Measurements from ENCODE around the gene BMP8B. TPM values are rescaled to one million over a fixed set of nuclear protein-coding genes. Genes with fewer than 3 reads are reported as not detected.

Gene BMP8B
- total and polyA plus RNA-seq, 7 donors: 0.06 to 0.25 (median 0.15) TPM

DNA sequence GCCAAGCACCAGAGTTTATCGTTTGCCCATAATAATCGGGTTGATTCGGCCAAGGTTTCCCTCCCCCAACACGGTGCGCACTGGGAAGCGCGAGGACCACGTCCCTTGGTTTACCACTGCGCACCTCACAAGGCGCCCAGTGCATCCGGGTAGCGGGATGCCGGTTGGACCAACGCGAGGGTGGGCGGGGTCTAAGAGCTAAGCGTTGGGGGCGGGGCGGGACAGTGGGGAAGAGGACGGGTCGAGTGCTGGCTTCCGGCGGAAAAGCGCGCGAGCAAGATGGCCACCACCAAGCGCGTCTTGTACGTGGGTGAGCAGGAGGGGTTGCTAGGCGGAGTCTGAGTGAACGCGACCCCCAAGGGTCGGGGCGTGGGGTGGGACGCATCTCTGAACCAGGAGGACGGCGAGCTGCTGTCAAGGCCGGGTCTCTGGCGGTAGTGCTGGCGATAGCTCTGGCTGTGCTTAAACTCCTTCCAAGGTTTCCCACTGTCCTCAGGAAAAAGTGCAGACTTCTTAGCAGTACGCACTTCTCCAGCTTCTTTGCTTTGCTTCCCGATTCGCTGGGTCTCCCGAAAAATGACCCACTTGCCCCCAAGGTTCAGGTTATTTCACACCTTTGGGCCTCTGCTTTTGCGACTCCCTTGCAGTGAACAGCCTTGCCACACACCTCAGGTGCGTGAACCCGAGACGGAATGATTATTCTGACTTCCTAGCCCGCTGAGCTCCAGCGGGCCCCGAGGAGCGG is 49.9 kb downstream of the BMP8B start, which contains the start of gene PPIE:
Gene PPIE (plus strand): TSS at position 261 of the 745 bp plus-strand sequence. CDS start 19 bp downstream, at position 280.
- H3K4me1 ChIP-seq: peaks cover 14% of the 10 kb centered on the region
- peak; percentile 98 to 99 (median 98) for ATAC-seq
- WGBS, 3 donors: 0 to 1% (median 1%) methylated on average over 52 of the region's 52 CpGs
- TF ChIP-seq, protein P1, sequence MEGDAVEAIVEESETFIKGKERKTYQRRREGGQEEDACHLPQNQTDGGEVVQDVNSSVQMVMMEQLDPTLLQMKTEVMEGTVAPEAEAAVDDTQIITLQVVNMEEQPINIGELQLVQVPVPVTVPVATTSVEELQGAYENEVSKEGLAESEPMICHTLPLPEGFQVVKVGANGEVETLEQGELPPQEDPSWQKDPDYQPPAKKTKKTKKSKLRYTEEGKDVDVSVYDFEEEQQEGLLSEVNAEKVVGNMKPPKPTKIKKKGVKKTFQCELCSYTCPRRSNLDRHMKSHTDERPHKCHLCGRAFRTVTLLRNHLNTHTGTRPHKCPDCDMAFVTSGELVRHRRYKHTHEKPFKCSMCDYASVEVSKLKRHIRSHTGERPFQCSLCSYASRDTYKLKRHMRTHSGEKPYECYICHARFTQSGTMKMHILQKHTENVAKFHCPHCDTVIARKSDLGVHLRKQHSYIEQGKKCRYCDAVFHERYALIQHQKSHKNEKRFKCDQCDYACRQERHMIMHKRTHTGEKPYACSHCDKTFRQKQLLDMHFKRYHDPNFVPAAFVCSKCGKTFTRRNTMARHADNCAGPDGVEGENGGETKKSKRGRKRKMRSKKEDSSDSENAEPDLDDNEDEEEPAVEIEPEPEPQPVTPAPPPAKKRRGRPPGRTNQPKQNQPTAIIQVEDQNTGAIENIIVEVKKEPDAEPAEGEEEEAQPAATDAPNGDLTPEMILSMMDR (IDR thresholded peaks at IDR 0.05): no peak
- H3K27me3 ChIP-seq (ENCODE audit: insufficient read depth in 3 of 3, low read length in 2 of 3): no peaks in the 10 kb centered on the region
- H3K27ac ChIP-seq: peak within 1 kb of the TSS; percentile 87
- H3K9me3 ChIP-seq: no peaks in the 10 kb centered on the region
- intact Hi-C loops (cut with DNase I): no loop called here
- peaks cover 6 to 41% of the 10 kb centered on the region in 2 donors for H3K36me3 ChIP-seq (ENCODE audit: insufficient read depth in 1 of 2, low read depth in 1 of 2)
- H3K4me3 ChIP-seq: peak within 1 kb of the TSS; percentile 97
- peak; percentile 97 for DNase-seq

GRCh38 chr1:39737546-39738169 is 51.0 kb downstream of the BMP8B start:
- intact Hi-C loops (cut with DNase I): no loop called here
- Histone ChIP-seq H3K4me3 (no peak overlapping the region), H3K27ac (no peak overlapping the region), H3K36me3 (ENCODE audit: insufficient read depth in 1 of 2, low read depth in 1 of 2) (peaks cover 0 to 29% of the 10 kb centered on the region in 2 donors), H3K9me3 (no peaks in the 10 kb centered on the region), H3K4me1 (peaks cover 22% of the 10 kb centered on the region), H3K27me3 (ENCODE audit: insufficient read depth in 3 of 3, low read length in 2 of 3) (no peaks in the 10 kb centered on the region)
- no peak for ATAC-seq
- DNase-seq: no peak
- TF ChIP-seq, protein P1 (IDR thresholded peaks at IDR 0.05): no peak
- 82 to 86% (median 84%) methylated on average over 9 of the region's 9 CpGs for WGBS, 3 donors

DNA sequence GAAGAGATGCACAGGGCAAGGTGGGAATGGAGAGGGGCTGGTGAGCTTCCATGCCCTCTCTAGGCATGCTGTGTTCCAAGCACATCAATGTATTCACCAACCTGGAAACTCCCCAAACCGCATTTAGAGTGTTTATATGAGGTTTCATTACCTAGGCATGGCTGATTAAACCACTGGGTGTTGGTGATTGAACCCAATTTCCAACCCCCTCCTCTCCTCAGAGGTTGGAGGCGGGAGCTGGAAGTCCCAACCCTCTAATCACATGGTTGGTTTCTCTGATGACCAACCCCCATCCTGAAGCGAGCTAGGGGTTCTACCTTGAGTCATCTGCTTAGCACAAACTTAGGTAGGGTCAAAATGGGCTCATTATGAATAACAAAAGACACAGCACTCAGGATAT is 52.9 kb downstream of the BMP8B start:
- TF ChIP-seq, protein P1 (IDR thresholded peaks at IDR 0.05): no peak
- intact Hi-C loops (cut with DNase I): no loop called here
- Histone ChIP-seq H3K27ac (no peak overlapping the region), H3K9me3 (no peaks in the 10 kb centered on the region), H3K4me3 (no peak overlapping the region), H3K27me3 (ENCODE audit: insufficient read depth in 3 of 3, low read length in 2 of 3) (no peaks in the 10 kb centered on the region), H3K36me3 (ENCODE audit: insufficient read depth in 1 of 2, low read depth in 1 of 2) (peaks cover 0 to 10% of the 10 kb centered on the region in 2 donors), H3K4me1 (peaks cover 22% of the 10 kb centered on the region)
- DNase-seq (no peak), ATAC-seq (no peak)
- 77 to 83% (median 80%) methylated on average over 3 of the region's 3 CpGs for WGBS, 3 donors

- no peak overlapping the region for H3K4me3 ChIP-seq
- H3K4me1 ChIP-seq: peaks cover 10% of the 10 kb centered on the region
- ATAC-seq (peak; percentile 86 to 94 (median 90)), DNase-seq (peak; percentile 30 to 75)
- H3K27ac ChIP-seq: peak overlapping the region; percentile 58
- peaks cover 0 to 15% (median under 1%) of the 10 kb centered on the region in 3 donors for H3K27me3 ChIP-seq (ENCODE audit: insufficient read depth in 3 of 3, low read length in 2 of 3)
- TF ChIP-seq, protein P1 (IDR thresholded peaks at IDR 0.05): no peak
- H3K36me3 ChIP-seq (ENCODE audit: insufficient read depth in 1 of 2, low read depth in 1 of 2): no peaks in the 10 kb centered on the region
- 37 to 47% (median 45%) methylated on average over 7 of the region's 7 CpGs for WGBS, 3 donors
- intact Hi-C loops (cut with DNase I): no loop called here
- H3K9me3 ChIP-seq: no peaks in the 10 kb centered on the region
These were observed 55.5 kb downstream of the BMP8B start for GRCh38 chr1:39733161-39733560.
